ENCODE results near the gene C5.
A peak's percentile ranks its signal among the peaks of the same experiment; 100 is the strongest.

The C5 gene

GRCh38 chr9:120922404-120923195 lies 127.5 kb downstream of the C5 start:
- DNase-seq, result peak; percentile 20

- DNase-seq, result peak; percentile 44
Observed at GRCh38 chr9:120921661-120922181, 128.4 kb downstream of the C5 start.

GRCh38 chr9:120920806-120921178 lies 129.3 kb downstream of the C5 start:
- peak; percentile 40 for DNase-seq

- DNase-seq, result peak; percentile 55
Observed at GRCh38 chr9:120919843-120920805, 130.0 kb downstream of the C5 start.

GRCh38 chr9:120918931-120919842 lies 130.9 kb downstream of the C5 start:
- peak; percentile 33 for DNase-seq

- DNase-seq, result peak; percentile 43
Observed at GRCh38 chr9:120917929-120918762, 131.9 kb downstream of the C5 start.

GRCh38 chr9:120916991-120917880 lies 132.8 kb downstream of the C5 start:
- peak; percentile 19 for DNase-seq

GRCh38 chr9:120916588-120916987 lies 133.5 kb downstream of the C5 start:
- DNase-seq, result peak; percentile 11

- DNase-seq, result peak; percentile 66
Observed at GRCh38 chr9:120915854-120916470, 134.1 kb downstream of the C5 start.

GRCh38 chr9:120914953-120915352 lies 135.1 kb downstream of the C5 start:
- no peak for DNase-seq

GRCh38 chr9:120914396-120914795 lies 135.7 kb downstream of the C5 start:
- DNase-seq, result no peak

GRCh38 chr9:120913647-120914264 lies 136.3 kb downstream of the C5 start:
- DNase-seq, result peak; percentile 46

GRCh38 chr9:120912958-120913646 lies 137.0 kb downstream of the C5 start:
- DNase-seq, result no peak

- no peak for DNase-seq
Observed at GRCh38 chr9:120911295-120911837, 138.7 kb downstream of the C5 start.

GRCh38 chr9:120910643-120911042 lies 139.4 kb downstream of the C5 start:
- no peak for DNase-seq

GRCh38 chr9:120909904-120910303 lies 140.2 kb downstream of the C5 start:
- DNase-seq, result peak; percentile 69

GRCh38 chr9:120905315-120906164 lies 144.5 kb downstream of the C5 start:
- DNase-seq, result peak; percentile 53

GRCh38 chr9:120904978-120905301 lies 145.1 kb downstream of the C5 start:
- peak; percentile 35 for DNase-seq

Measured in CD4-positive, alpha-beta T cell treated with Interleukin-10 for 1 hour (primary cell).